Muscle of back (tissue), 11 donors: ENCODE results near the gene UFSP2. TPM values are rescaled to one million over a fixed set of nuclear protein-coding genes. Genes with fewer than 3 reads are reported as not detected.
A peak's percentile ranks its signal among the peaks of the same experiment; 100 is the strongest.
"Not testable (repeated sequence)": the region's sequence is repeated elsewhere in the genome, so short reads cannot be mapped to it uniquely, and the experiment has no call there.

Experiments used
- DNase-seq, 3 donors: peaks; one replicate each; pipeline versions ENCODE4 v3.0.0 to v3.0.0-alpha.2; 2013
- polyA plus RNA-seq, 10 donors: library from polyadenylated mRNA; unstranded; fragments of 120-200 nt; gene quantifications; one replicate each; pipeline ENCODE4 v1.2.1, GENCODE V29; 2013; ENCODE audit not compliant: insufficient read length in 10 of 10

The UFSP2 gene
- polyA plus RNA-seq, 10 donors, result 41.7 to 62.4 (median 49.5) TPM

- no peak for DNase-seq
These were observed 34.8 kb downstream of the UFSP2 start for GRCh38 chr4:185390941-185391340.

- DNase-seq, result no peak
These were observed 37.8 kb downstream of the UFSP2 start for GRCh38 chr4:185387957-185388356.

GRCh38 chr4:185384930-185385331, 40.8 kb downstream of the UFSP2 start:
- peak; percentile 21 to 45 (median 23) for DNase-seq

GRCh38 chr4:185384061-185384460, 41.7 kb downstream of the UFSP2 start:
- no peak for DNase-seq

- DNase-seq, result no peak
These were observed 42.3 kb downstream of the UFSP2 start for GRCh38 chr4:185383451-185383850.

- DNase-seq, result no peak
These were observed 43.0 kb downstream of the UFSP2 start for GRCh38 chr4:185382754-185383153.

- DNase-seq, result no peak
These were observed 44.2 kb downstream of the UFSP2 start for GRCh38 chr4:185381288-185382196.

GRCh38 chr4:185380320-185380719, 45.4 kb downstream of the UFSP2 start:
- DNase-seq, result no peak

- no peak for DNase-seq
These were observed 46.2 kb downstream of the UFSP2 start for GRCh38 chr4:185379326-185380295.

GRCh38 chr4:185378264-185378663, 47.5 kb downstream of the UFSP2 start:
- DNase-seq, result no peak

- no peak for DNase-seq
These were observed 51.2 kb downstream of the UFSP2 start for GRCh38 chr4:185374573-185374972.

- no peak for DNase-seq
These were observed 51.7 kb downstream of the UFSP2 start for GRCh38 chr4:185374027-185374426.

GRCh38 chr4:185371702-185372101, 54.1 kb downstream of the UFSP2 start:
- no peak for DNase-seq

GRCh38 chr4:185370268-185370949, 55.4 kb downstream of the UFSP2 start:
- DNase-seq, result no peak

GRCh38 chr4:185369731-185370130, 56.0 kb downstream of the UFSP2 start:
- no peak for DNase-seq

GRCh38 chr4:185364886-185365285, 60.9 kb downstream of the UFSP2 start:
- no peak for DNase-seq

GRCh38 chr4:185363251-185363650, 62.5 kb downstream of the UFSP2 start:
- DNase-seq, result no peak

- not testable (repeated sequence) for DNase-seq
These were observed 63.2 kb downstream of the UFSP2 start for GRCh38 chr4:185362570-185362969.

GRCh38 chr4:185361872-185362271, 63.9 kb downstream of the UFSP2 start:
- DNase-seq, result no peak

GRCh38 chr4:185359767-185360446, 65.9 kb downstream of the UFSP2 start:
- no peak for DNase-seq

GRCh38 chr4:185358959-185359358, 66.8 kb downstream of the UFSP2 start:
- no peak for DNase-seq
